GM18873 (cell line): Measurements from ENCODE around the gene TIPARP.

Source experiments
- ATAC-seq: cut with Tn5 transposase; IDR thresholded peaks from one replicate; pipeline ENCODE4 v1.9.1; 2021; ENCODE audit warnings: mild to moderate bottlenecking, moderate library complexity, moderate number of reproducible peaks; ENCODE audit not compliant: unreplicated experiment, low FRiP score

TIPARP gene

GRCh38 chr3:156705761-156706616, 31.6 kb downstream of the TIPARP start:
- ATAC-seq: peak; percentile 59

GRCh38 chr3:156707588-156707987, 33.2 kb downstream of the TIPARP start:
- no peak for ATAC-seq

GRCh38 chr3:156710429-156710828, 36.0 kb downstream of the TIPARP start:
- no peak for ATAC-seq

- no peak for ATAC-seq
Measured at GRCh38 chr3:156711113-156711512, 36.7 kb downstream of the TIPARP start.

- ATAC-seq: peak; percentile 87
Measured at GRCh38 chr3:156711944-156712343, 37.6 kb downstream of the TIPARP start.

- no peak for ATAC-seq
Measured at GRCh38 chr3:156716105-156716862, 41.9 kb downstream of the TIPARP start.

- ATAC-seq: no peak
Measured at GRCh38 chr3:156718622-156719306, 44.4 kb downstream of the TIPARP start.

GRCh38 chr3:156720826-156721225, 46.4 kb downstream of the TIPARP start:
- ATAC-seq: no peak

GRCh38 chr3:156721687-156722618, 47.6 kb downstream of the TIPARP start:
- no peak for ATAC-seq

GRCh38 chr3:156723182-156723619, 48.8 kb downstream of the TIPARP start:
- no peak for ATAC-seq

- no peak for ATAC-seq
Measured at GRCh38 chr3:156725682-156726081, 51.3 kb downstream of the TIPARP start.

- no peak for ATAC-seq
Measured at GRCh38 chr3:156726456-156726855, 52.1 kb downstream of the TIPARP start.

- peak; percentile 86 for ATAC-seq
Measured at GRCh38 chr3:156727519-156728205, 53.3 kb downstream of the TIPARP start.

- no peak for ATAC-seq
Measured at GRCh38 chr3:156728267-156728985, 54.0 kb downstream of the TIPARP start.

- ATAC-seq: no peak
Measured at GRCh38 chr3:156729460-156730179, 55.2 kb downstream of the TIPARP start.

GRCh38 chr3:156731813-156732212, 57.4 kb downstream of the TIPARP start:
- ATAC-seq: no peak

GRCh38 chr3:156732261-156732660, 57.9 kb downstream of the TIPARP start:
- no peak for ATAC-seq
